Heart left ventricle (tissue), 16 donors: ENCODE data around the gene TCIRG1. TPM values are rescaled to one million over a fixed set of nuclear protein-coding genes. Genes with fewer than 3 reads are reported as not detected.

Source experiments
- ATAC-seq, 4 donors: fragments of 200-7000 bp; cut with Tn5 transposase; one replicate each; pipeline ENCODE4 v1.9.1; 2020 to 2022; ENCODE audit warnings: moderate library complexity in 4 of 4, mild to moderate bottlenecking in 3 of 4, moderate number of reproducible peaks in 1 of 4
- DNase-seq, 5 donors: peaks; one replicate each; pipeline ENCODE4 v3.0.0-alpha.2; 2020
- H3K27ac ChIP-seq, 12 donors: fragments of 200-600 bp; sonication (generic) in 4 of 12; one replicate each; pipeline versions ENCODE4 v1.5.0 to v1.8.0; 2016 to 2022; ENCODE audit warnings: mild to moderate bottlenecking in 2 of 12
- H3K27me3 ChIP-seq, 9 donors: fragments of 200-600 bp; sonication (generic) in 2 of 9; one replicate each; pipeline versions ENCODE4 v1.5.1 to v1.8.0; 2016 to 2022; ENCODE audit warnings: mild to moderate bottlenecking in 3 of 9
- H3K36me3 ChIP-seq, 9 donors: fragments of 200-600 bp; sonication (generic) in 2 of 9; one replicate each; pipeline versions ENCODE4 v1.5.0 to v1.8.0; 2018 to 2022; ENCODE audit warnings: mild to moderate bottlenecking in 2 of 9
- H3K4me1 ChIP-seq, 12 donors: fragments of 200-600 bp; sonication (generic) in 4 of 12; one replicate each; pipeline versions ENCODE4 v1.5.0 to v1.8.0; 2016 to 2022; ENCODE audit warnings: mild to moderate bottlenecking in 3 of 12
- H3K4me3 ChIP-seq, 12 donors: fragments of 200-600 bp; sonication (generic) in 4 of 12; one replicate each; pipeline versions ENCODE4 v1.5.0 to v1.8.0; 2017 to 2022; ENCODE audit warnings: mild to moderate bottlenecking in 9 of 12, moderate library complexity in 4 of 12
- H3K9me3 ChIP-seq, 12 donors: fragments of 200-600 bp; sonication (generic) in 4 of 12; one replicate each; pipeline versions ENCODE4 v1.5.0 to v1.8.0; 2016 to 2022; ENCODE audit warnings: mild to moderate bottlenecking in 1 of 12
- POLR2A ChIP-seq, 2 donors: fragments of 450-650 bp; IDR thresholded peaks; one replicate each; pipeline ENCODE4 v1.6.1; 2017; ENCODE audit warnings: antibody characterized with exemption in 2 of 2, mild to moderate bottlenecking in 2 of 2, moderate library complexity in 2 of 2
- WGBS, 4 donors: extraction: QIAGEN DNeasy Blood & Tissue Kit in 2 of 4; methylation state at CpG; one replicate each; pipeline versions ENCODE4 v1.1.5 to v1.1.7; 2013 to 2018; 5-methylcytosine and 5-hydroxymethylcytosine counted together
- intact Hi-C, 10 donors: fragments of 100-400 bp; cut with DNase I; formaldehyde crosslinking; loops; one replicate each; pipeline versions ENCODE4 v1.11.1 to v1.14.2; 2022
- polyA plus RNA-seq, 2 donors: library from polyadenylated mRNA; stranded (reverse); fragments of 200-250 nt; gene quantifications; one replicate each; pipeline ENCODE4 v1.2.3, GENCODE V29; 2013
- total RNA-seq, 9 donors: library from RNA; depleted of rRNA in 2 of 9; stranded (reverse); fragments of >200 nt in 2 of 9; fragmentation: NEBNext Ultra II Directional in 3 of 9; extraction: Animal tissue kit (Norgen Biotek cat#: 25700) in 3 of 9; gene quantifications; one replicate each; pipeline versions ENCODE4 v1.1.0 to v1.2.4, GENCODE V29; 2016 to 2023
- TF ChIP-seq, protein P1 (sequence below), 12 donors: fragments of 200-600 bp; sonication (generic) in 4 of 12; IDR thresholded peaks; one replicate each; pipeline versions ENCODE4 v1.5.0 to v1.8.0; 2018 to 2022; ENCODE audit warnings: antibody characterized with exemption in 12 of 12, mild to moderate bottlenecking in 5 of 12
- donor health status: ischemic (EF 13 %, LVEDD 7.1; RV severe dilation, severe dysfunction).
- donor health status: healthy with polysubstance abuse.
- donor health status: DM: no; HTN: yes; CAD: no.
- donor health status: DM: no; HTN: no; CAD: no.
- donor health status: ischemic (EF 25% LVEDD 6.9; RV normal size, moderate dysfunction).
- donor health status: ischemic (EF 25% LVEDD 5.7; RV mildly dilated, moderate dysfunction).
- donor health status: healthy.
- donor health status: DM: yes; HTN: yes; CAD: no.
- donor health status: ischemic (EF 35%, LVEDD 5.7; RV mildly dilated, moderate dysfunction).
- donor health status: nonischemic (EF 11% LVEDD 7.7; RV severe dilation, severe dysfunction).
- donor health status: DM: yes; HTN: yes; CAD: no.
- donor health status: PGD.
- donor health status: ischemic (EF 29% LVEDD 5.4; RV normal size, mild dysfunction).
- donor health status: nonischemic (EF 23%, LVEDD 6.1; RV moderate dilation, normal function).

TCIRG1 gene
- total and polyA plus RNA-seq, 11 donors: 10.2 to 88.7 (median 25.5) TPM

DNA sequence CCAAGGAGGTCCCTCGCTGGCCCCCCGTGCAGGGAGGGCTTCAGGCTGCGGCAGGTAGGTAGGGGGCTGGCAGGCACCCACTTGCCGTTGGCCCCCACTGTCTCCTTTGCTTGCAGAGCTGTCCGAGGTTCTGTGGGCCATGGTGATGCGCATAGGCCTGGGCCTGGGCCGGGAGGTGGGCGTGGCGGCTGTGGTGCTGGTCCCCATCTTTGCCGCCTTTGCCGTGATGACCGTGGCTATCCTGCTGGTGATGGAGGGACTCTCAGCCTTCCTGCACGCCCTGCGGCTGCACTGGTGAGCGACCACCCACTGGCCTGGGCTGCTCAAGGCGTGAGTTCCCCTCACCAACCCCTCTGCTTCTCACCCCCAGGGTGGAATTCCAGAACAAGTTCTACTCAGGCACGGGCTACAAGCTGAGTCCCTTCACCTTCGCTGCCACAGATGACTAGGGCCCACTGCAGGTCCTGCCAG is 11.6 kb downstream of the TCIRG1 start:
- H3K4me1 ChIP-seq: peaks cover 0 to 4% (median 0%) of the 10 kb centered on the region in 12 donors
- peaks cover 0 to 80% (median 32%) of the 10 kb centered on the region in 9 donors for H3K36me3 ChIP-seq
- intact Hi-C loops: no loop called here
- H3K27me3 ChIP-seq: no peaks in the 10 kb centered on the region
- no peak overlapping the region for H3K4me3 ChIP-seq
- WGBS, 4 donors: 83 to 91% (median 91%) methylated on average over 8 to 18 of the region's 18 CpGs
- TF ChIP-seq, protein P1, sequence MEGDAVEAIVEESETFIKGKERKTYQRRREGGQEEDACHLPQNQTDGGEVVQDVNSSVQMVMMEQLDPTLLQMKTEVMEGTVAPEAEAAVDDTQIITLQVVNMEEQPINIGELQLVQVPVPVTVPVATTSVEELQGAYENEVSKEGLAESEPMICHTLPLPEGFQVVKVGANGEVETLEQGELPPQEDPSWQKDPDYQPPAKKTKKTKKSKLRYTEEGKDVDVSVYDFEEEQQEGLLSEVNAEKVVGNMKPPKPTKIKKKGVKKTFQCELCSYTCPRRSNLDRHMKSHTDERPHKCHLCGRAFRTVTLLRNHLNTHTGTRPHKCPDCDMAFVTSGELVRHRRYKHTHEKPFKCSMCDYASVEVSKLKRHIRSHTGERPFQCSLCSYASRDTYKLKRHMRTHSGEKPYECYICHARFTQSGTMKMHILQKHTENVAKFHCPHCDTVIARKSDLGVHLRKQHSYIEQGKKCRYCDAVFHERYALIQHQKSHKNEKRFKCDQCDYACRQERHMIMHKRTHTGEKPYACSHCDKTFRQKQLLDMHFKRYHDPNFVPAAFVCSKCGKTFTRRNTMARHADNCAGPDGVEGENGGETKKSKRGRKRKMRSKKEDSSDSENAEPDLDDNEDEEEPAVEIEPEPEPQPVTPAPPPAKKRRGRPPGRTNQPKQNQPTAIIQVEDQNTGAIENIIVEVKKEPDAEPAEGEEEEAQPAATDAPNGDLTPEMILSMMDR (IDR thresholded peaks at IDR 0.05): no peak
- no peak for TF ChIP-seq POLR2A (IDR thresholded peaks at IDR 0.05)
- H3K27ac ChIP-seq: no peak overlapping the region
- no peak for DNase-seq
- no peak for ATAC-seq
- H3K9me3 ChIP-seq: no peaks in the 10 kb centered on the region

DNA sequence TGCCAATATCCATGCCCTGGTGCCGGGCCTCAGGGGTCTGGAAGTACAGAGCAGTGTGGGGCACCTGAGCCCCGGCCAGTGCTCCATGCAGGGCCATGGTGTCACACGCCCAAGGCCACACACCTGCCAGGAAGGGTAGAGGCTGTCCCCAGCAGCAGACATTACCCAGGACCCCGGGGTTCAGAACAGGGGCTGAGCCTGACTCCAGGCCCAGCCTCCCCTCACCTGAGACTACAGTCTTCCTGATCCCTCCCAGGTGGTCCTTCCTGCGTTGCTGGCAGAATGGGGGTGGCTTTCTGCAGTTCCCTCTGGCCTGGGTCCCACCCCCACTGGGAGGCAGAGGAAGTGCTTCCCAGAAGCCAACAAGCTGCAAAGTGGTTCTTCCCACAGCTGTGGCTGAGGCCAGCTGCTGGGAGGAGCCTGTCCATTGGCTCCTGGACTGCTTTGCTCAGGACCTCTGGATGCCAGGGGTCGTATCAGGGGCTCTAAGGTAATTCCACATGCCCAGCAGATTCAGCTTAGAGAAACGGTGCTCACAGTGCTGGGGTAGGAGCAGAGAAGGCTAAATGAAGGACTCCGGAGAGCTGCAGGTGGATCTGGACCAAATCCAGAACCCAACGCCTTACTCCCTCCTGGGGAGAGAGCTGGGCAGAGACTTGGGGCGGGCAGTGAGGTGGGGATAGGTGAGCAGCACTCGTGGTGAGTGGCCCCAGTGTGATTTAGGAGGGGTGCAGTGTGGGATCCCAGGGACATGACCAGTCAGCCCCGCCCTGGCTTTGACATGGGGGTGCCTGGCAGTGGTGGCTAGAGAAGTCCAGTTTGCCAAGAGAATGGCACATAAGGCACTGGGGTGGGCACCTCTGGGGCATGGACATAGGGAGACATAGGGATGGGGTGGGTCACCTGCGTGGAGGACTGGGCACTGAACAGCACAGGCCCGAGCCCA is 12.6 kb downstream of the TCIRG1 start:
- intact Hi-C loops: no loop called here
- peak in 2 of 4 donors; percentile 5 to 22 for ATAC-seq
- 77 to 84% (median 80%) methylated on average over 14 of the region's 14 CpGs for WGBS, 4 donors
- no peak overlapping the region for H3K27ac ChIP-seq
- DNase-seq: peak in 2 of 5 donors; percentile 10 to 61
- H3K27me3 ChIP-seq: no peaks in the 10 kb centered on the region
- H3K4me3 ChIP-seq: no peak overlapping the region
- H3K4me1 ChIP-seq: peaks cover 0 to 4% (median 0%) of the 10 kb centered on the region in 12 donors
- H3K36me3 ChIP-seq: peaks cover 0 to 69% (median 32%) of the 10 kb centered on the region in 9 donors
- no peaks in the 10 kb centered on the region for H3K9me3 ChIP-seq
- no peak for TF ChIP-seq POLR2A (IDR thresholded peaks at IDR 0.05)
- TF ChIP-seq, protein P1 (IDR thresholded peaks at IDR 0.05): no peak

DNA sequence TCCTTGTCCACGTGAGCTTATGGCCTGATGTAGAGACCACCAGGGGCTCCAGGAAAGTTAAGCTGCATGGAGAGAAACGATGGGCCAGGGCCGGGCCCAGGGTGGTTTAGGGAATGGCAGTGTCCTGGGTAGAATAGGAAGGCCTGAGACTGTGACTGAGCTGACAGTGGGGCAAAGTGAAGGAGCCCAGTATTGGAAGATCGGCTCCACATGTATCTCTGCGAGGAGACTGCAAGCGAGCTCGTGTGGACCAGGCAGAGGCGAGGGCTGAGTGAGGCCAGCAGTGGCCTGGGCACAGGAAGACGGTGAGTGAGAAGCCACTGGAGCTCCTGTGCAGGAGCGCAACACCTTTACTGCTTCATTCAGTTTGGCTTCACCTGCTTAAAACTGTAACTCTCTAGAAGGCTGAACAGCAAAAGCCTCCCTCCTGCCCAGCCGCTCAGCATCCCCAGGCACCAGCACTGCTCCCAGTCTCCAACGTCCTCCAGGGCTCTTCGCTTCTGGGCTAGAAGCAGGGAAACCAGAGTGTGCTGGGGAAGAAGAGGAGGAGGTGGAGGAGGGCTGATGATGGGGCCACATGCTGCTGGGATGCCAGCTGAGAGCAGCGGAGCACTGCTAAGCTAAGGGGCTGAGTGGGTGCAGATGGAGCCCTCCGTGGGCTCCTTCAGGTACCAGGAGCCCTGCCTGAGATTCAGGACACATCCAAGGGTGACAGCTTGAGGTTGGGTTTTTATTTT is 13.5 kb downstream of the TCIRG1 start:
- H3K36me3 ChIP-seq: peaks cover 0 to 63% (median 32%) of the 10 kb centered on the region in 9 donors
- no peak for DNase-seq
- ATAC-seq: no peak
- H3K9me3 ChIP-seq: no peaks in the 10 kb centered on the region
- H3K4me1 ChIP-seq: peaks cover 0 to 4% (median 0%) of the 10 kb centered on the region in 12 donors
- intact Hi-C loops: no loop called here
- no peaks in the 10 kb centered on the region for H3K27me3 ChIP-seq
- H3K27ac ChIP-seq: no peak overlapping the region
- 84 to 90% (median 89%) methylated on average over 15 of the region's 15 CpGs for WGBS, 4 donors
- no peak overlapping the region for H3K4me3 ChIP-seq
- no peak for TF ChIP-seq POLR2A (IDR thresholded peaks at IDR 0.05)
- TF ChIP-seq, protein P1 (IDR thresholded peaks at IDR 0.05): no peak

DNA sequence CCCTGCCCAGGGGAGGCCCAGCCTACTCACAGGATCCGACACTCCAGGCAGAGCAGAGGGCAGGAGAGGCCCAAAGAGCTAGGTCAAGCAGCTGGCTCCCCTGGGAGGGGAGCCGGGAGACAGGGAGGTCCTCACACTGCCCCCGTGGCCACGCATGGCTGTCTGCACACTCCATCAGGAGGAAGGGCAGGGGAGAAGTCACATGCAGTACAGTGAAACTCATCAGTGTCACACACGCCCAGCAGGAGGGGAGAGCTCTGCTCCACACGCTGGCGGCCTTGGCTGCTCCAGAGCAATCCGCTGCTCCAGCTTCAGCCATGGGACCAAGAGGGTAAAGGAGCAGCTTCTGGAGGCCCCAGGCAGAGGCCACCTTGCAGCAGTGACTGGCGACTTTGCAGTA is 14.3 kb downstream of the TCIRG1 start:
- DNase-seq (peak in 2 of 5 donors; percentile 6 to 61), ATAC-seq (peak; percentile 5 to 33 (median 18))
- WGBS, 4 donors: 62 to 75% (median 67%) methylated on average over 8 to 9 of the region's 9 CpGs
- Histone ChIP-seq H3K27me3 (no peaks in the 10 kb centered on the region), H3K27ac (no peak overlapping the region), H3K9me3 (no peaks in the 10 kb centered on the region), H3K4me1 (peaks cover 0 to 4% (median 0%) of the 10 kb centered on the region in 12 donors), H3K4me3 (no peak overlapping the region), H3K36me3 (peaks cover 0 to 62% (median 30%) of the 10 kb centered on the region in 9 donors)
- intact Hi-C loops: no loop called here
- TF ChIP-seq, protein P1 (IDR thresholded peaks at IDR 0.05): no peak
- TF ChIP-seq POLR2A (IDR thresholded peaks at IDR 0.05): no peak
